Measurements from ENCODE around the gene PRR5L.

- TF ChIP-seq, protein P1, sequence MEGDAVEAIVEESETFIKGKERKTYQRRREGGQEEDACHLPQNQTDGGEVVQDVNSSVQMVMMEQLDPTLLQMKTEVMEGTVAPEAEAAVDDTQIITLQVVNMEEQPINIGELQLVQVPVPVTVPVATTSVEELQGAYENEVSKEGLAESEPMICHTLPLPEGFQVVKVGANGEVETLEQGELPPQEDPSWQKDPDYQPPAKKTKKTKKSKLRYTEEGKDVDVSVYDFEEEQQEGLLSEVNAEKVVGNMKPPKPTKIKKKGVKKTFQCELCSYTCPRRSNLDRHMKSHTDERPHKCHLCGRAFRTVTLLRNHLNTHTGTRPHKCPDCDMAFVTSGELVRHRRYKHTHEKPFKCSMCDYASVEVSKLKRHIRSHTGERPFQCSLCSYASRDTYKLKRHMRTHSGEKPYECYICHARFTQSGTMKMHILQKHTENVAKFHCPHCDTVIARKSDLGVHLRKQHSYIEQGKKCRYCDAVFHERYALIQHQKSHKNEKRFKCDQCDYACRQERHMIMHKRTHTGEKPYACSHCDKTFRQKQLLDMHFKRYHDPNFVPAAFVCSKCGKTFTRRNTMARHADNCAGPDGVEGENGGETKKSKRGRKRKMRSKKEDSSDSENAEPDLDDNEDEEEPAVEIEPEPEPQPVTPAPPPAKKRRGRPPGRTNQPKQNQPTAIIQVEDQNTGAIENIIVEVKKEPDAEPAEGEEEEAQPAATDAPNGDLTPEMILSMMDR (IDR thresholded peaks at IDR 0.05; ENCODE audit: poor library complexity), result no peak
- TF ChIP-seq EZH2 (IDR thresholded peaks at IDR 0.05; ENCODE audit: borderline replicate concordance), result no peak
Measured at GRCh38 chr11:36475192-36475591, 179.1 kb downstream of the PRR5L start.
